HEK293 (cell line): Measurements from ENCODE around the gene NFKBIE.

ENCODE experiments used
- CTCF ChIA-PET: fragments of 350-600 bp; formaldehyde crosslinking; extraction: SDS; loops from one replicate; lab custom pipeline; 2021; ENCODE audit warnings: antibody characterized with exemption; lab: Yijun Ruan, JAX
- POLR2A ChIA-PET: fragments of 300-600 bp; formaldehyde crosslinking; extraction: SDS; loops from one replicate; lab custom pipeline; 2020; ENCODE audit warnings: antibody characterized with exemption, inconsistent platforms; lab: Yijun Ruan, JAX
- H3K27ac ChIP-seq: fragments of 200-500 bp; sonication (Bioruptor generic); 2 replicates; pipeline ENCODE4 v1.5.1; 2014; ENCODE audit warnings: low read depth, low read length, control low read depth, inconsistent platforms; ENCODE audit errors: extremely low read depth
- H3K36me3 ChIP-seq, 2 experiments: fragments of 200-500 bp in 1 of 2; sonication (Bioruptor generic) in 1 of 2; 1 replicate in 1 of 2; 2 replicates in 1 of 2; pipeline ENCODE4 v1.5.1; 2014 to 2017; ENCODE audit warnings: inconsistent platforms in 2 of 2, low read length in 2 of 2; ENCODE audit not compliant: control insufficient read depth in 2 of 2, insufficient read depth in 1 of 2
- H3K4me1 ChIP-seq: fragments of 200-500 bp; sonication (Bioruptor generic); 2 replicates; pipeline ENCODE4 v1.5.1; 2014; ENCODE audit warnings: mild to moderate bottlenecking, low read length, inconsistent platforms; ENCODE audit not compliant: control insufficient read depth, insufficient read depth
- H3K4me3 ChIP-seq: 2 replicates; pipeline ENCODE4 v1.5.1; 2011; ENCODE audit warnings: low read depth, mild to moderate bottlenecking, control low read depth, low read length, moderate library complexity
- H3K9me3 ChIP-seq: fragments of 200-500 bp; sonication (Bioruptor generic); 2 replicates; pipeline ENCODE4 v1.5.1; 2014; ENCODE audit warnings: low read depth, low read length, inconsistent platforms; ENCODE audit not compliant: control insufficient read depth, insufficient read depth
- GLIS1 ChIP-seq: fragments of 450-650 bp; formaldehyde crosslinking; IDR thresholded peaks from 2 replicates; pipeline ENCODE4 v1.5.1; 2016; ENCODE audit warnings: missing biosample characterization, missing genetic modification characterization
- KLF8 ChIP-seq: fragments of 450-650 bp; formaldehyde crosslinking; IDR thresholded peaks from 2 replicates; pipeline ENCODE4 v1.5.1; 2016; ENCODE audit warnings: missing biosample characterization, missing genetic modification characterization
- SETDB1 ChIP-seq: IDR thresholded peaks from one replicate; pipeline ENCODE4 v1.6.1; 2017; ENCODE audit warnings: mild to moderate bottlenecking, low read length, moderate library complexity, mixed read lengths; ENCODE audit not compliant: insufficient read length
- ZBTB17 ChIP-seq: fragments of 450-650 bp; formaldehyde crosslinking; IDR thresholded peaks from 2 replicates; pipeline ENCODE4 v1.5.1; 2016; ENCODE audit warnings: missing biosample characterization, missing genetic modification characterization
- ZBTB44 ChIP-seq: fragments of 450-650 bp; IDR thresholded peaks from 2 replicates; pipeline ENCODE4 v1.5.1; 2018; ENCODE audit warnings: missing biosample characterization, mild to moderate bottlenecking, missing genetic modification characterization
- ZBTB7A ChIP-seq: fragments of 450-650 bp; formaldehyde crosslinking; IDR thresholded peaks from 2 replicates; pipeline ENCODE4 v1.5.1; 2016; ENCODE audit warnings: low read depth, missing biosample characterization, missing genetic modification characterization
- ZNF175 ChIP-seq: fragments of 450-650 bp; formaldehyde crosslinking; IDR thresholded peaks from 2 replicates; pipeline ENCODE4 v1.5.1; 2016; ENCODE audit warnings: missing biosample characterization, missing genetic modification characterization
- ZNF341 ChIP-seq: fragments of 450-650 bp; formaldehyde crosslinking; IDR thresholded peaks from 2 replicates; pipeline ENCODE4; 2016; ENCODE audit warnings: low read depth, missing biosample characterization, missing genetic modification characterization
- ZNF394 ChIP-seq: fragments of 450-650 bp; formaldehyde crosslinking; IDR thresholded peaks from 2 replicates; pipeline ENCODE4 v1.5.1; 2016; ENCODE audit warnings: missing biosample characterization, missing genetic modification characterization, mild to moderate bottlenecking, moderate library complexity, borderline replicate concordance
- ZNF548 ChIP-seq: fragments of 450-650 bp; formaldehyde crosslinking; IDR thresholded peaks from 2 replicates; pipeline ENCODE4 v1.5.1; 2016; ENCODE audit warnings: missing biosample characterization, missing genetic modification characterization
- ZNF600 ChIP-seq: fragments of 450-650 bp; formaldehyde crosslinking; IDR thresholded peaks from 2 replicates; pipeline ENCODE4 v1.5.1; 2016; ENCODE audit warnings: missing biosample characterization, missing genetic modification characterization
- ZNF621 ChIP-seq: fragments of 450-650 bp; formaldehyde crosslinking; IDR thresholded peaks from 2 replicates; pipeline ENCODE4 v1.5.1; 2017; ENCODE audit warnings: missing biosample characterization, missing genetic modification characterization
- ZNF626 ChIP-seq: fragments of 450-650 bp; sonication (Bioruptor Pico); formaldehyde crosslinking; IDR thresholded peaks from 2 replicates; pipeline ENCODE4 v1.5.1; 2018; ENCODE audit warnings: missing biosample characterization, missing genetic modification characterization, inconsistent platforms
- ZNF629 ChIP-seq: fragments of 450-650 bp; formaldehyde crosslinking; IDR thresholded peaks from 2 replicates; pipeline ENCODE4 v1.5.1; 2017; ENCODE audit warnings: missing biosample characterization, missing genetic modification characterization
- ZNF768 ChIP-seq: fragments of 450-650 bp; formaldehyde crosslinking; IDR thresholded peaks from 2 replicates; pipeline ENCODE4 v1.5.1; 2018; ENCODE audit warnings: missing biosample characterization, mild to moderate bottlenecking, missing genetic modification characterization
- ZNF777 ChIP-seq: fragments of 450-650 bp; formaldehyde crosslinking; IDR thresholded peaks from 2 replicates; pipeline ENCODE4 v1.5.1; 2017; ENCODE audit warnings: missing biosample characterization, missing genetic modification characterization, borderline replicate concordance
- ZNF791 ChIP-seq: fragments of 450-650 bp; formaldehyde crosslinking; IDR thresholded peaks from 2 replicates; pipeline ENCODE4 v1.5.1; 2016; ENCODE audit warnings: missing biosample characterization, missing genetic modification characterization
- TF ChIP-seq, protein P1 (sequence below): fragments of 450-650 bp; formaldehyde crosslinking; IDR thresholded peaks from 2 replicates; pipeline ENCODE4 v1.5.1; 2017; ENCODE audit warnings: missing biosample characterization, mild to moderate bottlenecking, missing genetic modification characterization, moderate library complexity
- TF ChIP-seq, protein P2 (sequence below): fragments of 450-650 bp; formaldehyde crosslinking; IDR thresholded peaks from 2 replicates; pipeline ENCODE4 v1.5.1; 2016; ENCODE audit warnings: missing biosample characterization, missing genetic modification characterization

The NFKBIE gene

GRCh38 chr6:44217332-44218143 lies 47.8 kb downstream of the NFKBIE start:
- ChIA-PET CTCF (interaction anchor here (0.6 to 11.1 kb wide), 3 partner anchors 14 to 20 kb away, joined by 5 to 148 read pairs (median 7); no protein-coding TSS in a partner anchor), POLR2A (no interaction called here)
- Histone ChIP-seq H3K9me3 (no peaks in the 10 kb centered on the region), H3K4me3 (no peak overlapping the region), H3K36me3 (no peaks in the 10 kb centered on the region), H3K27ac (no peak overlapping the region), H3K4me1 (peaks cover 9% of the 10 kb centered on the region)
- TF ChIP-seq ZNF621 (tag by site-specific recombination) (no peak), ZNF791 (tag by site-specific recombination) (no peak), ZBTB44 (tag by site-specific recombination) (peak; percentile 22; the same call in 1 of the 2 replicates), ZNF175 (tag by site-specific recombination) (no peak), ZNF548 (no peak)
- TF ChIP-seq, protein P1, sequence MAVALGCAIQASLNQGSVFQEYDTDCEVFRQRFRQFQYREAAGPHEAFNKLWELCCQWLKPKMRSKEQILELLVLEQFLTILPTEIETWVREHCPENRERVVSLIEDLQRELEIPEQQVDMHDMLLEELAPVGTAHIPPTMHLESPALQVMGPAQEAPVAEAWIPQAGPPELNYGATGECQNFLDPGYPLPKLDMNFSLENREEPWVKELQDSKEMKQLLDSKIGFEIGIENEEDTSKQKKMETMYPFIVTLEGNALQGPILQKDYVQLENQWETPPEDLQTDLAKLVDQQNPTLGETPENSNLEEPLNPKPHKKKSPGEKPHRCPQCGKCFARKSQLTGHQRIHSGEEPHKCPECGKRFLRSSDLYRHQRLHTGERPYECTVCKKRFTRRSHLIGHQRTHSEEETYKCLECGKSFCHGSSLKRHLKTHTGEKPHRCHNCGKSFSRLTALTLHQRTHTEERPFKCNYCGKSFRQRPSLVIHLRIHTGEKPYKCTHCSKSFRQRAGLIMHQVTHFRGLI (tag by site-specific recombination) = peak; percentile 57; the same call in 1 of the 2 replicates

GRCh38 chr6:44216677-44217331 lies 48.5 kb downstream of the NFKBIE start, which contains the start of gene MYMX:
Gene MYMX (plus strand): TSS chr6:44216926. CDS start chr6:44217472, 546 bp downstream.
- Histone ChIP-seq H3K27ac (no peak within 1 kb of the TSS), H3K9me3 (no peaks in the 10 kb centered on the region), H3K4me3 (no peak within 1 kb of the TSS), H3K4me1 (peaks cover 7% of the 10 kb centered on the region), H3K36me3 (no peaks in the 10 kb centered on the region)
- CTCF ChIA-PET = interaction anchor here (0.6 to 0.7 kb wide), 3 partner anchors 21 to 550 kb away, joined by 3 to 7 read pairs (median 6); no protein-coding TSS in a partner anchor
- peak; percentile 79 for TF ChIP-seq ZBTB17 (tag by site-specific recombination)
- no peak for TF ChIP-seq KLF8 (tag by site-specific recombination)
- TF ChIP-seq ZNF600 (tag by site-specific recombination) = 0 out of 2 replicates have a peak, but pooled peaks have one; percentile 28
- TF ChIP-seq ZNF341 = peak; percentile 74
- POLR2A ChIA-PET = no interaction called here

DNA sequence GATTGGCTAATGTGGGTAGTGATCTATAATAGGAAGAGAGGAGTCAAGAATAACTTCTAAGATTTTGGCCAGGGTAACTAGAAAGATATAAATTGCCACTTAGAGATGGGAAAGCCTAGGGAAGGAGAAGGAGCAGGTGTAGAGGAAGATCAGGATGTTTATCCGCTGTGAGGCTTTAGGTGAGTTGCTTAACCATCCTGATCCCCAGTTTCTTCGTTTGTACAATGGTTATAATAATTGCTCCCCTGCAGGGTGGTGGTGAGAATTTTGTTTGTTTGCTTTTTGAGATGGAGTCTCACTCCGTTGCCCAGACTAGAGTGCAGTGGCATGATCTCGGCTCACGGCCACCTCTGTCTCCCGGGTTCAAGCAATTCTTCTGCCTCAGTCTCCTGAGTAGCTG lies 51.0 kb downstream of the NFKBIE start:
- Histone ChIP-seq H3K9me3 (no peaks in the 10 kb centered on the region), H3K4me3 (no peak overlapping the region), H3K4me1 (peaks cover 3% of the 10 kb centered on the region), H3K27ac (no peak overlapping the region), H3K36me3 (no peaks in the 10 kb centered on the region)
- POLR2A ChIA-PET = interaction anchor here (1.9 kb wide), 1 partner anchor 10 kb away, joined by 6 read pairs; the partner anchor contains the start of gene SLC29A1
- CTCF ChIA-PET = no interaction called here
- TF ChIP-seq SETDB1 = no peak
- 0 out of 2 replicates have a peak, but pooled peaks have one; percentile 50 for TF ChIP-seq ZNF768 (tag by site-specific recombination)

DNA sequence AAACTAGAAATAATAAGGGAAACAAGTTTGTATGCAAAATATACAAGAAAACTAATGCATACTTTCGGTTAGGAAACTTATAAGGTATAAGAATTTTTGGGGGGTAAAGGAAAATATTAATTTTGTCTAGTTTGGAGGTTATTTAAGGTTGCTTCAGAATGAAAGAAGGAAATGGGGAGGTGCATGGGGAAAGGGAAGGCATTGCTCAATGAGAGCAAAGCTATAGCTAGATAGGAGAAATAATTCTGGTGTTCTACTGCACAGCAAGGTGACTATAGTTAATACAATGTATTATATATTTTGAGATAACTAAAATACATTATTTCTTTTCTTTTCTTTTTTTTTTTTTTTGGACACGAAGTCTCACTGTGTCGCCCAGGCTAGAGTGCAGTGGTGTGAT lies 54.1 kb downstream of the NFKBIE start:
- Histone ChIP-seq H3K9me3 (no peaks in the 10 kb centered on the region), H3K27ac (no peak overlapping the region), H3K36me3 (no peaks in the 10 kb centered on the region), H3K4me3 (no peak overlapping the region), H3K4me1 (no peaks in the 10 kb centered on the region)
- POLR2A ChIA-PET = interaction anchor here (0.6 kb wide), 1 partner anchor 27 kb away, joined by 3 read pairs; no protein-coding TSS in a partner anchor
- CTCF ChIA-PET = interaction anchor here (0.6 kb wide), 1 partner anchor 28 kb away, joined by 3 read pairs; no protein-coding TSS in a partner anchor
- TF ChIP-seq ZBTB7A (tag by site-specific recombination) = no peak
- TF ChIP-seq GLIS1 (tag by site-specific recombination) = no peak
- TF ChIP-seq, protein P2, sequence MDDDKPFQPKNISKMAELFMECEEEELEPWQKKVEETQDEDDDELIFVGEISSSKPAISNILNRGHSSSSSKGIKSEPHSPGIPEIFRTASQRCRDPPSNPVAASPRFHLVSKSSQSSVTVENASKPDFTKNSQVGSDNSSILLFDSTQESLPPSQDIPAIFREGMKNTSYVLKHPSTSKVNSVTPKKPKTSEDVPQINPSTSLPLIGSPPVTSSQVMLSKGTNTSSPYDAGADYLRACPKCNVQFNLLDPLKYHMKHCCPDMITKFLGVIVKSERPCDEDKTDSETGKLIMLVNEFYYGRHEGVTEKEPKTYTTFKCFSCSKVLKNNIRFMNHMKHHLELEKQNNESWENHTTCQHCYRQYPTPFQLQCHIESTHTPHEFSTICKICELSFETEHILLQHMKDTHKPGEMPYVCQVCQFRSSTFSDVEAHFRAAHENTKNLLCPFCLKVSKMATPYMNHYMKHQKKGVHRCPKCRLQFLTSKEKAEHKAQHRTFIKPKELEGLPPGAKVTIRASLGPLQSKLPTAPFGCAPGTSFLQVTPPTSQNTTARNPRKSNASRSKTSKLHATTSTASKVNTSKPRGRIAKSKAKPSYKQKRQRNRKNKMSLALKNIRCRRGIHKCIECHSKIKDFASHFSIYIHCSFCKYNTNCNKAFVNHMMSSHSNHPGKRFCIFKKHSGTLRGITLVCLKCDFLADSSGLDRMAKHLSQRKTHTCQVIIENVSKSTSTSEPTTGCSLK (tag by site-specific recombination) = no peak
- no peak for TF ChIP-seq ZNF394 (tag by site-specific recombination)
- TF ChIP-seq ZNF629 = no peak
- no peak for TF ChIP-seq ZNF341
- no peak for TF ChIP-seq ZNF626 (tag by site-specific recombination)
- no peak for TF ChIP-seq ZNF777
